ENCODE results near the gene LRRC47.

The LRRC47 gene

GRCh38 chr1:3787745-3788605 lies 8.3 kb downstream of the LRRC47 start:
- Histone ChIP-seq H3K4me3 (ENCODE audit: low read length) (no peak overlapping the region), H3K36me3 (ENCODE audit: insufficient read depth, low read length) (peaks cover 49% of the 10 kb centered on the region), H3K4me1 (ENCODE audit: insufficient read depth, low read length) (no peaks in the 10 kb centered on the region), H3K27me3 (ENCODE audit: insufficient read depth, low read length) (no peaks in the 10 kb centered on the region), H2AFZ (ENCODE audit: low read depth, low read length) (no peak overlapping the region), H3K9me3 (ENCODE audit: low read length) (no peaks in the 10 kb centered on the region)

- Histone ChIP-seq H3K4me3 (ENCODE audit: low read length) (no peak overlapping the region), H3K4me1 (ENCODE audit: insufficient read depth, low read length) (no peaks in the 10 kb centered on the region), H2AFZ (ENCODE audit: low read depth, low read length) (no peak overlapping the region), H3K36me3 (ENCODE audit: insufficient read depth, low read length) (peaks cover 53% of the 10 kb centered on the region), H3K9me3 (ENCODE audit: low read length) (no peaks in the 10 kb centered on the region), H3K27me3 (ENCODE audit: insufficient read depth, low read length) (no peaks in the 10 kb centered on the region)
These were observed 9.0 kb downstream of the LRRC47 start for GRCh38 chr1:3787349-3787715.

DNA sequence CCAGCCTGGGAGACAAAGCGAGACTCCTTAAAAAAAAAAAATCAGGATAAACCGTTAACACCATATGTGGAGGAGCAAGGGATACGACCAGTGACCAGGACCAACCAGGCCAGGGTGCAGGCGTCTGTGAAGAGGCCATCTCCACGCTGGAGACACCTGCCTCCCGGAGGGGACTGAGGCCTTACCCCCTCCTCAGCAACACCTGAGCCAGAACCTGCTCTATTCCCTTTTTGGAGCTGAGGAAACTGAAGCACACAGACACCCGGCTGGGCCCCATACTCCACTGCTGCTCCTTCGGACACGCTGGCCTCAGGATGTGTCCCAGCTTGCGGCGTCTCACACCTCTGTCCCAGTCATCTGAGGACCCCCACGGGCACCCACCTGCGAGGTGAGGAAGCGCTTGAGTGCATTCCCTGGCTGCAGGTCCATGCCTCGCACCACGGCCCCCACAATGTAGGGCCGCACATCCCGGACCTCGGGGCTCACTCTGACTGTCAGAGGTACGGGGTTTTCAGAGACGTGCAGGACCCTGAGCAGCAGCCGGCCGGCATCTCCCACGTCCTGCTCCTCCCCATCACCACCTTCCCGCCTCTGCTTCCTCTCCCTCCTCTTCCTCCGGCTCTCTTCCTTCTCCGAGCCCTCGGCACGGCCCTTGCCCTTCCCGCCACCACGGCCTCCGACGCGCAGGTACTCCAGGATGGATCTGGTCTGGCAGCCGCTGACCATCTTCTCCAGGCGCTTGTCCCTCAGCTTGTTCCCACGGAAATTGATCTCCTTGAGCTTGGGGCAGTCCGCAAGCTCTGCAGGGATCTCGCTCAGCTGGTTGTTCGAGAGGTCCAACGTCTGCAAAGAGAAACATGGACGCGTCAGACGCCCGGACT lies 9.6 kb downstream of the LRRC47 start:
- H3K4me3 ChIP-seq (ENCODE audit: low read length), result no peak overlapping the region
- H3K4me1 ChIP-seq (ENCODE audit: insufficient read depth, low read length), result no peaks in the 10 kb centered on the region
- peaks cover 52% of the 10 kb centered on the region for H3K36me3 ChIP-seq (ENCODE audit: insufficient read depth, low read length)
- H2AFZ ChIP-seq (ENCODE audit: low read depth, low read length), result no peak overlapping the region
- no peaks in the 10 kb centered on the region for H3K9me3 ChIP-seq (ENCODE audit: low read length)
- H3K27me3 ChIP-seq (ENCODE audit: insufficient read depth, low read length), result no peaks in the 10 kb centered on the region

- Histone ChIP-seq H2AFZ (ENCODE audit: low read depth, low read length) (no peak overlapping the region), H3K36me3 (ENCODE audit: insufficient read depth, low read length) (peaks cover 61% of the 10 kb centered on the region), H3K4me3 (ENCODE audit: low read length) (no peak overlapping the region), H3K4me1 (ENCODE audit: insufficient read depth, low read length) (no peaks in the 10 kb centered on the region), H3K9me3 (ENCODE audit: low read length) (no peaks in the 10 kb centered on the region), H3K27me3 (ENCODE audit: insufficient read depth, low read length) (no peaks in the 10 kb centered on the region)
These were observed 10.7 kb downstream of the LRRC47 start for GRCh38 chr1:3785456-3786157.

DNA sequence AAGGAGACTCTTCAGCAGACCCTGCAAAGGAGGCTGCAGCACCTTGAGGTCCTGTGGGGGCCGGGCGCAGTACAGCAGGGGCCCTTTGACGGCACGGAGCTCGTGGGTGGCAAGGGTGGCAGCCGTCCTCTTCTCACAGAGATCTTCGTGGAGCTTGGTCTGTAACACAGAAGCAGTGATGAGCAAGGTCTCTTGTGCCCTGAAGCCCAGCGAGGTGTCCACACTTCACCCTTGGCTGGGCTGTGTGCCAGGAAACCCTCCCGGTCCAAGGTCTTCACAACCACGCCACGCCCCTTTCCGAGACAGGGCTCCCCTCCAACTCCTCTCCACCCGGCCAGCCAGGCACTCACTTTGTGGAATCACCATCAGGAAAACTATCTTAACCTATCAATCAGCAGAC lies 11.3 kb downstream of the LRRC47 start:
- no peak overlapping the region for H3K4me3 ChIP-seq (ENCODE audit: low read length)
- no peak overlapping the region for H2AFZ ChIP-seq (ENCODE audit: low read depth, low read length)
- H3K9me3 ChIP-seq (ENCODE audit: low read length), result no peaks in the 10 kb centered on the region
- H3K4me1 ChIP-seq (ENCODE audit: insufficient read depth, low read length), result no peaks in the 10 kb centered on the region
- H3K27me3 ChIP-seq (ENCODE audit: insufficient read depth, low read length), result no peaks in the 10 kb centered on the region
- peaks cover 66% of the 10 kb centered on the region for H3K36me3 ChIP-seq (ENCODE audit: insufficient read depth, low read length)

GRCh38 chr1:3783651-3784474 lies 12.4 kb downstream of the LRRC47 start:
- Histone ChIP-seq H2AFZ (ENCODE audit: low read depth, low read length) (no peak overlapping the region), H3K4me3 (ENCODE audit: low read length) (no peak overlapping the region), H3K27me3 (ENCODE audit: insufficient read depth, low read length) (no peaks in the 10 kb centered on the region), H3K36me3 (ENCODE audit: insufficient read depth, low read length) (peaks cover 72% of the 10 kb centered on the region), H3K9me3 (ENCODE audit: low read length) (no peaks in the 10 kb centered on the region), H3K4me1 (ENCODE audit: insufficient read depth, low read length) (no peaks in the 10 kb centered on the region)

GRCh38 chr1:3780901-3781300 lies 15.4 kb downstream of the LRRC47 start:
- Histone ChIP-seq H3K9me3 (ENCODE audit: low read length) (no peaks in the 10 kb centered on the region), H3K4me1 (ENCODE audit: insufficient read depth, low read length) (no peaks in the 10 kb centered on the region), H3K27me3 (ENCODE audit: insufficient read depth, low read length) (no peaks in the 10 kb centered on the region), H2AFZ (ENCODE audit: low read depth, low read length) (no peak overlapping the region), H3K36me3 (ENCODE audit: insufficient read depth, low read length) (peaks cover 53% of the 10 kb centered on the region), H3K4me3 (ENCODE audit: low read length) (no peak overlapping the region)

DNA sequence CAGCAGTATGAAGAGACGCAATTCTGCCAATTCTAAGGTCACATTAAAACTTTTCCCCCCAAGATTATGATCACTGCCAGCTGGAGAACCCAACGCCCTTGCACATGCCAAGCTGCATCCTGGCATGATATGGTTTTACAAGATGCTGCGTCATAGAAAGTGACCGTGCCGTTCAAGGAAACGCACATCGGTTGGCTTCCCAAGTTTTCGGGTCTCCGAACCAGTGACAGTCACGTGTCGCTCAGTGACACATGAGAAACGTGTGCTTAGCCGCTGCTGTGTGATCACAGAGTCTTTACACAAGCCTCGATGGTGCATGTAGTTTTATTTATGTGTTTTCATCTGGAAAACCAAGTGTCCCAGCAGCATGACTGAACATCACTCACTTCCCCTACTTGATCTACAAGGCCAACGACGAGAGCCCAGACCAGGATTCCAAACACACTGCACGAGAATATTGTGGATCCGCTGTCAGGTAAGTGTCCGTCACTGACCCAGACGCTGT lies 16.3 kb downstream of the LRRC47 start:
- no peaks in the 10 kb centered on the region for H3K27me3 ChIP-seq (ENCODE audit: insufficient read depth, low read length)
- H2AFZ ChIP-seq (ENCODE audit: low read depth, low read length), result no peak overlapping the region
- no peaks in the 10 kb centered on the region for H3K9me3 ChIP-seq (ENCODE audit: low read length)
- peaks cover 47% of the 10 kb centered on the region for H3K36me3 ChIP-seq (ENCODE audit: insufficient read depth, low read length)
- no peak overlapping the region for H3K4me3 ChIP-seq (ENCODE audit: low read length)
- peaks cover 9% of the 10 kb centered on the region for H3K4me1 ChIP-seq (ENCODE audit: insufficient read depth, low read length)

GRCh38 chr1:3779265-3779911 lies 16.9 kb downstream of the LRRC47 start:
- peaks cover 15% of the 10 kb centered on the region for H3K4me1 ChIP-seq (ENCODE audit: insufficient read depth, low read length)
- H3K36me3 ChIP-seq (ENCODE audit: insufficient read depth, low read length), result peaks cover 43% of the 10 kb centered on the region
- no peaks in the 10 kb centered on the region for H3K27me3 ChIP-seq (ENCODE audit: insufficient read depth, low read length)
- H3K9me3 ChIP-seq (ENCODE audit: low read length), result no peaks in the 10 kb centered on the region
- no peak overlapping the region for H3K4me3 ChIP-seq (ENCODE audit: low read length)
- H2AFZ ChIP-seq (ENCODE audit: low read depth, low read length), result no peak overlapping the region

DNA sequence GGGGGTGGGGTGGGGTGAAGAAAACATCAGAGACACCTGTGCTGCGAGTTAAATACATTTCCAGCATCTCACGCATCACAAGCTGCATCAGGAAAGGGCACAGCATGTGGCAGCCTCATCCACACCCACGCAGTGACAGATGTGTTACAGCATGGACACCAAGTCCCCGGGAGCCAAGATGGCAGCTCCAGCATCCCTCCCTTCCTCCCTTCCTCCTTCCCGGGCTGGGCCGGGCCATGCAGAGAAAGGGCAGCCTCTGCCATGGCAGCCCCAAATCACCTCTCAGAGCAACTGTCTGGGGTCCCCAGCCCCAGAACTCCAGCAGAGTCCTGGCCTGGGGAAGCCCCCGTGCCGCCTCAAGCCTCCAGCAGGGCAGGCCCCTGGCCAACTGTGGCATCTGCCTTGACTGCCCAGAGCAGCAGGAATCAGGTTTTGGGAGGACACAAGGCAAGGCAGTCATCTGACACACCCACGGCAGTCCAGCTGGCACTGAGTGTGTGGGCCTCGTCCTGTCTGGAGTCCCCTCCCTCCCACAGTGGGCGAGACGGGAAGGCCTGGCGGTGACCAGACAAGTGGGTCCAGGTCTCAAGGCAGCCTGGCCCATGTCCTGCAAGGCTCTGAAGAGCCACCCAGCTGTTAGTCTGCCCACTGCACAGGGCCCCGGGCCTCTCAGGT lies 17.6 kb downstream of the LRRC47 start:
- Histone ChIP-seq H3K27me3 (ENCODE audit: insufficient read depth, low read length) (no peaks in the 10 kb centered on the region), H3K4me3 (ENCODE audit: low read length) (no peak overlapping the region), H2AFZ (ENCODE audit: low read depth, low read length) (no peak overlapping the region), H3K4me1 (ENCODE audit: insufficient read depth, low read length) (peaks cover 18% of the 10 kb centered on the region), H3K9me3 (ENCODE audit: low read length) (no peaks in the 10 kb centered on the region), H3K36me3 (ENCODE audit: insufficient read depth, low read length) (peaks cover 36% of the 10 kb centered on the region)

GRCh38 chr1:3777647-3778589 lies 18.4 kb downstream of the LRRC47 start:
- Histone ChIP-seq H3K9me3 (ENCODE audit: low read length) (no peaks in the 10 kb centered on the region), H3K36me3 (ENCODE audit: insufficient read depth, low read length) (peaks cover 30% of the 10 kb centered on the region), H2AFZ (ENCODE audit: low read depth, low read length) (no peak overlapping the region), H3K4me1 (ENCODE audit: insufficient read depth, low read length) (peaks cover 20% of the 10 kb centered on the region), H3K4me3 (ENCODE audit: low read length) (no peak overlapping the region), H3K27me3 (ENCODE audit: insufficient read depth, low read length) (no peaks in the 10 kb centered on the region)

All from neuron (in vitro differentiated cells).